Stimulated activated CD8-positive, alpha-beta memory T cell treated with anti-CD3 and anti-CD28 coated beads, Interleukin-4, amount 100 ng/mL, for 1 hour (primary cell): ENCODE results near the gene MRPS16.

Experiments
- DNase-seq, 2 donors: peaks; one replicate each; pipeline ENCODE4 v3.0.0-alpha.2; 2020; ENCODE audit warnings: low read depth in 2 of 2, low spot score in 1 of 2

Gene MRPS16

GRCh38 chr10:73244866-73245477 is 7.5 kb downstream of the MRPS16 start:
- no peak for DNase-seq

GRCh38 chr10:73239908-73240307 is 12.5 kb downstream of the MRPS16 start:
- no peak for DNase-seq

GRCh38 chr10:73238990-73239566 is 13.4 kb downstream of the MRPS16 start:
- DNase-seq, result no peak

- no peak for DNase-seq
Observed at GRCh38 chr10:73234695-73235094, 17.7 kb downstream of the MRPS16 start.

- DNase-seq, result no peak
Observed at GRCh38 chr10:73233883-73234282, 18.6 kb downstream of the MRPS16 start.

GRCh38 chr10:73232887-73233286 is 19.6 kb downstream of the MRPS16 start:
- no peak for DNase-seq

GRCh38 chr10:73229567-73229966 is 22.9 kb downstream of the MRPS16 start:
- DNase-seq, result no peak

GRCh38 chr10:73228247-73228646 is 24.2 kb downstream of the MRPS16 start:
- no peak for DNase-seq

- no peak for DNase-seq
Observed at GRCh38 chr10:73226663-73227062, 25.8 kb downstream of the MRPS16 start.

- no peak for DNase-seq
Observed at GRCh38 chr10:73225518-73225917, 26.9 kb downstream of the MRPS16 start.

GRCh38 chr10:73220989-73221388 is 31.5 kb downstream of the MRPS16 start:
- DNase-seq, result no peak

GRCh38 chr10:73219384-73219783 is 33.1 kb downstream of the MRPS16 start:
- DNase-seq, result no peak

GRCh38 chr10:73218431-73219191 is 33.8 kb downstream of the MRPS16 start:
- no peak for DNase-seq

GRCh38 chr10:73217628-73218027 is 34.8 kb downstream of the MRPS16 start:
- no peak for DNase-seq

GRCh38 chr10:73215749-73216148 is 36.7 kb downstream of the MRPS16 start:
- no peak for DNase-seq

- DNase-seq, result no peak
Observed at GRCh38 chr10:73211106-73211811, 41.2 kb downstream of the MRPS16 start.

GRCh38 chr10:73210395-73211105 is 41.9 kb downstream of the MRPS16 start:
- DNase-seq, result no peak

- DNase-seq, result no peak
Observed at GRCh38 chr10:73209705-73210104, 42.7 kb downstream of the MRPS16 start.

GRCh38 chr10:73207883-73208282 is 44.6 kb downstream of the MRPS16 start:
- DNase-seq, result no peak

GRCh38 chr10:73206385-73206784 is 46.1 kb downstream of the MRPS16 start:
- no peak for DNase-seq

GRCh38 chr10:73205890-73206289 is 46.6 kb downstream of the MRPS16 start:
- no peak for DNase-seq
